H54 (cell line): ENCODE results near the gene EEA1.

Experiments
- DNase-seq: peaks from one replicate; pipeline ENCODE4 v3.0.0; 2011; ENCODE audit warnings: low spot score, mixed read lengths; ENCODE audit not compliant: insufficient read length
- FAIRE-seq: peaks from 3 replicates; lab custom pipeline; 2011; peaks lifted over from hg19 to GRCh38; lab: Jason Lieb, UNC
- POLR2A ChIP-seq: IDR thresholded peaks from 2 replicates; pipeline ENCODE4 v1.6.1; 2011; ENCODE audit warnings: low read depth, mild to moderate bottlenecking, low read length

The EEA1 gene

GRCh38 chr12:92733181-92733580 lies 195.9 kb downstream of the EEA1 start:
- TF ChIP-seq POLR2A = no peak
- no peak for DNase-seq
- no peak for FAIRE-seq

DNA sequence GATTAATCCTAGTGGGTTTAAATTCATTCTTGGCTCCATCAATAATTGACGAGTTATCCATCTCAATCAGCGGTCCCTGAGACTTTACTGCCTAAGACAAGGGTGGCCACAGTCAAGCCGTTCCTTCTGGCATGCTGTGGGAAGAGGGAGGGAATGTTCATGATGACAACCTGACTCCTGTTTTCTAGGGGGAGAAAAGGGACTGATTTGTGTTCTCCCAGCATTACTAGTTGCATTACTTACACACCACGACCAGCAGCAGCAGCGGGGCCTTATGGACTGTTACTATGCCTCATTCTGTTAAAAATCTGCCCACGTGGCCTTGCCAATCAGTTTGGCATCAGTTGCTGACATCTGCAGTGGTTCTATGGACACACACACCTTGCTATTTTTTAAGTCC lies 196.4 kb downstream of the EEA1 start:
- TF ChIP-seq POLR2A = no peak
- no peak for DNase-seq
- no peak for FAIRE-seq

- FAIRE-seq (no peak), DNase-seq (no peak)
- no peak for TF ChIP-seq POLR2A
Measured at GRCh38 chr12:92732216-92732615, 196.9 kb downstream of the EEA1 start.

DNA sequence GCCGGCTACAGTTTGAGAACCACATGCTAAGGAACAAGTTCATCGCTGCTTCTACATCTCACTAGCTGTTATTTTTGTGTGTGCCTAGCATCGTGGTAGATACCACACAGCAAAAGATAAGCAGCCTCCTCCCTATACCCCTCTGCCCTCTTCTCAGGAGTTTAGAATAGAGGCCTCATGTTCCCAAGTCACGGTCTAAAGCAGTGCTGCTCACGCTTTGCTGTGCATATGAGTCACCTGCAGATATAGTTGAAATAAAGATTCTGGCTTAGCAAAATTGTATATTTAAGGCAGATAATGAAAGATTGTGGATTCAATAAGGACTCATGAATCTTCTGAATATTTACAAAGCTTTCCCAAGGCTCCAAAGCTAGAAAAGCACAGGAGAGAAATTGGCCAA lies 198.3 kb downstream of the EEA1 start:
- TF ChIP-seq POLR2A = no peak
- FAIRE-seq = no peak

GRCh38 chr12:92729773-92730305 lies 199.3 kb downstream of the EEA1 start:
- no peak for FAIRE-seq
- no peak for TF ChIP-seq POLR2A
- DNase-seq = no peak

More for the DNA sequence above, 198.3 kb downstream of the EEA1 start:
- no peak for DNase-seq

- no peak for FAIRE-seq
Measured at GRCh38 chr12:92726850-92727249, 202.2 kb downstream of the EEA1 start.

GRCh38 chr12:92722897-92723296 lies 206.2 kb downstream of the EEA1 start:
- no peak for TF ChIP-seq POLR2A
- FAIRE-seq = no peak
- DNase-seq = no peak

More at GRCh38 chr12:92726850-92727249, 202.2 kb downstream of the EEA1 start:
- TF ChIP-seq POLR2A = no peak
- no peak for DNase-seq

DNA sequence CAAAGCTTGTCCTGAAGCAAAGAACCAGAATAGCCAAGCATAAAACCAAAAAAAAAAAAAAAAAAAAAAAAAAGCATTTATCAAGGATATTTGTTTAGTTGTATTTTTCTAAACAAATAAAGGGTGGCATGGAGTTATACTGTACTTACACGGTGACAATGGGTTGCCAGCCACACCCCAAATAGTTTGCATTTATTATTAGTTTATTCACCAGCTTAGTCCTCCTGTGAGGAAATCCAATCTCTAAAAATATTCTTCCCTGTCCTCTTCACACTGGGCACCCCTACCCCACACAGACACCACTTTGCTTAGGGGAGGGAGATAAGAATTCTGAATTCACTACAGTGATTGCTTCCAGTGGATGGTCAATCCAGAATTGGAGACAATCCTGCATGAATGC lies 207.4 kb downstream of the EEA1 start:
- no peak for TF ChIP-seq POLR2A
- DNase-seq = no peak
- FAIRE-seq = no peak

DNA sequence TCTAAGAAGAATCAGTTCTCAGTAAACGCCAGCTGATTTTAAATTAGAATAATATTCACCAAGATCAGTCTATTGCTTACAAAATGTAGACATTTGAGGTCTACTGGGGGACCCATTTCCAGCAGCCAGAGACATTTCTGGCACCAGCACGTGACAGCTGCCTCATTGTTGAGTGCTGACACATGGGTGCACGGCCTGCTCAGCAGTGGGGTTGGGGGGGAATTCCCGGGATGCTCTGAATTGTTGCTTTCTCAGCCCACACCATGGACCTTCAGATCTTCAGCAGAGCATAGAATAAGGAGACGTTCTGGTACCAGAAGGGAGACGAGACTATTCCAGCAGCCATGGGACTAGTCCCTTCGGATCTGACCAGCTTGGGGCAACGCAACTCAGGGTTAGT lies 208.0 kb downstream of the EEA1 start:
- TF ChIP-seq POLR2A = no peak
- DNase-seq (no peak), FAIRE-seq (no peak)
